Measurements from ENCODE around the gene TMEM98.

Gene TMEM98

DNA sequence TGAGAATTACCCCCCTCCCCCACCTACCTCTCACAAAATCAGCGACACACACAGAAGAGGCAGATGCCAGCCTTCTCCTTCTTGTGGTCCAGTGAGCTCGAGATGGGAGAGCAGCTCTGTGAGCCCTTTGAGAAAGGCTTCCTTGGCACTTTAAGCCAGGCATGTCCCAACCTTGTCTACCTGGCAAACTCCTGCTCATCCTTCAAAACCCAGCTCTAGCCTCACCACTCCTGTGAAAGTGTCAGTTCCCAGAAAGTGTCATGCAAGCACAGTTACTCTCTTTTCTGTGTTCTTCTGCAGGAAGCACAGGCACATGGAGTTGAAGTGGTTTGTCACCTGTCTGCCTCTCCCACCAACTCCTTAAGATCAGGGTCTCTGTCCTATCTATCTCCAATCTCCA, 1.6 kb downstream of the TMEM98 start:
- Histone ChIP-seq H3K79me2 (ENCODE audit: insufficient read depth, low read length) (no peaks in the 10 kb centered on the region), H3K9ac (ENCODE audit: low read length) (no peak overlapping the region), H3K9me2 (replicated peaks; ENCODE audit: insufficient read depth, low read length) (no peaks in the 10 kb centered on the region), H3K27me3 (ENCODE audit: low read length) (no peaks in the 10 kb centered on the region), H3K4me3 (ENCODE audit: insufficient read depth, low read length, poor library complexity, severe bottlenecking) (no peak overlapping the region), H3F3A (ENCODE audit: insufficient read depth) (no peaks in the 10 kb centered on the region), H3K27ac (ENCODE audit: low read depth, low read length) (no peak overlapping the region), H4K20me1 (ENCODE audit: low read depth, low read length) (no peaks in the 10 kb centered on the region), H3K36me3 (ENCODE audit: low read length) (no peaks in the 10 kb centered on the region), H3K9me3 (ENCODE audit: insufficient read depth, low read length) (no peaks in the 10 kb centered on the region), H3K4me2 (ENCODE audit: low read depth, low read length, poor library complexity, severe bottlenecking) (no peak overlapping the region), H2AFZ (ENCODE audit: low read depth, low read length, severe bottlenecking) (no peak overlapping the region)
- TF ChIP-seq CTCF (IDR thresholded peaks at IDR 0.05; ENCODE audit: insufficient read depth, low read length, poor library complexity, severe bottlenecking) (no peak), EZH2phosphoT487 (conservative IDR thresholded peaks at IDR 0.05; ENCODE audit: low read length) (no peak)

DNA sequence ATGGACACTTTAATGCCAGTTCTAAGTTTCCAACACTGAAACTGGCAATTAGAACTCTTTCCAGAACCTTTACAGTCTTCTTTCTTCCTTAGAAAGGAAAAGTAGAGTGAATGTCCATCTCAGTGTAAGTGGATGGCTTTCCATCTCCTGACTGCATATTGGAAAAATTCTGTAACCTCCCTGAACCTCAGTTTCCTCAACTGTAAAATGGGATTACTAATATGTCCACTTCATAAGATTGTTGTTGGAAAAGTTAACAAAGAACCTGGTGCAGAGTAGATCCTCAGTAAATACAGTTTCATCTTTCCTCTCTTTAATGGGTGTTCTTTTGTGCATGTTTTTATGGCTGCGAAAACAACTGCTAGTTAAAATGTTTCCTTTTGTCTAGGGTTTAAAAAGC, 2.6 kb downstream of the TMEM98 start:
- Histone ChIP-seq H3K27me3 (ENCODE audit: low read length) (no peaks in the 10 kb centered on the region), H3K79me2 (ENCODE audit: insufficient read depth, low read length) (no peaks in the 10 kb centered on the region), H3K27ac (ENCODE audit: low read depth, low read length) (no peak overlapping the region), H3F3A (ENCODE audit: insufficient read depth) (no peaks in the 10 kb centered on the region), H3K4me3 (ENCODE audit: insufficient read depth, low read length, poor library complexity, severe bottlenecking) (no peak overlapping the region), H3K9me3 (ENCODE audit: insufficient read depth, low read length) (no peaks in the 10 kb centered on the region), H3K4me2 (ENCODE audit: low read depth, low read length, poor library complexity, severe bottlenecking) (no peak overlapping the region), H2AFZ (ENCODE audit: low read depth, low read length, severe bottlenecking) (no peak overlapping the region), H3K36me3 (ENCODE audit: low read length) (no peaks in the 10 kb centered on the region), H3K9me2 (replicated peaks; ENCODE audit: insufficient read depth, low read length) (no peaks in the 10 kb centered on the region), H4K20me1 (ENCODE audit: low read depth, low read length) (no peaks in the 10 kb centered on the region), H3K9ac (ENCODE audit: low read length) (no peak overlapping the region)
- no peak for TF ChIP-seq CTCF (IDR thresholded peaks at IDR 0.05; ENCODE audit: insufficient read depth, low read length, poor library complexity, severe bottlenecking)
- no peak for TF ChIP-seq EZH2phosphoT487 (conservative IDR thresholded peaks at IDR 0.05; ENCODE audit: low read length)

GRCh38 chr17:32931686-32932085, 3.7 kb downstream of the TMEM98 start:
- TF ChIP-seq CTCF (IDR thresholded peaks at IDR 0.05; ENCODE audit: insufficient read depth, low read length, poor library complexity, severe bottlenecking) (no peak), EZH2phosphoT487 (conservative IDR thresholded peaks at IDR 0.05; ENCODE audit: low read length) (no peak)
- H3K27me3 ChIP-seq (ENCODE audit: low read length), result no peaks in the 10 kb centered on the region

More at GRCh38 chr17:32931686-32932085, 3.7 kb downstream of the TMEM98 start:
- no peaks in the 10 kb centered on the region for H3F3A ChIP-seq (ENCODE audit: insufficient read depth)
- no peak overlapping the region for H3K4me2 ChIP-seq (ENCODE audit: low read depth, low read length, poor library complexity, severe bottlenecking)
- no peak overlapping the region for H2AFZ ChIP-seq (ENCODE audit: low read depth, low read length, severe bottlenecking)
- no peak overlapping the region for H3K27ac ChIP-seq (ENCODE audit: low read depth, low read length)
- no peaks in the 10 kb centered on the region for H4K20me1 ChIP-seq (ENCODE audit: low read depth, low read length)
- H3K4me3 ChIP-seq (ENCODE audit: insufficient read depth, low read length, poor library complexity, severe bottlenecking), result no peak overlapping the region
- H3K9ac ChIP-seq (ENCODE audit: low read length), result no peak overlapping the region
- no peaks in the 10 kb centered on the region for H3K9me2 ChIP-seq (replicated peaks; ENCODE audit: insufficient read depth, low read length)
- no peaks in the 10 kb centered on the region for H3K36me3 ChIP-seq (ENCODE audit: low read length)
- H3K79me2 ChIP-seq (ENCODE audit: insufficient read depth, low read length), result no peaks in the 10 kb centered on the region
- no peaks in the 10 kb centered on the region for H3K9me3 ChIP-seq (ENCODE audit: insufficient read depth, low read length)
